Memory B cell (primary cell): ENCODE measurements around the gene ANKRD55.
"Not testable (repeated sequence)": the region's sequence is repeated elsewhere in the genome, so short reads cannot be mapped to it uniquely, and the experiment has no call there.

Experiments
- ATAC-seq: fragments of 150-1000 bp; cut with Tn5 transposase; 2 replicates; pipeline ENCODE4 v1.10.0; 2021; ENCODE audit warnings: low read depth, mild to moderate bottlenecking, moderate library complexity
- DNase-seq, 2 donors: peaks; one replicate each; pipeline ENCODE4 v3.0.0; 2022; ENCODE audit warnings: low spot score in 2 of 2
- H3K27ac Mint-ChIP-seq: one replicate; pipeline ENCODE4 v1.8.0; 2022; ENCODE audit warnings: mild to moderate bottlenecking, moderate library complexity, mixed read lengths
- H3K27me3 Mint-ChIP-seq: one replicate; pipeline ENCODE4 v1.8.0; 2022; ENCODE audit warnings: mixed read lengths
- H3K36me3 Mint-ChIP-seq: one replicate; pipeline ENCODE4 v1.8.0; 2022; ENCODE audit warnings: mild to moderate bottlenecking, mixed read lengths
- H3K4me1 Mint-ChIP-seq: one replicate; pipeline ENCODE4 v1.8.0; 2022; ENCODE audit warnings: mixed read lengths
- H3K4me3 Mint-ChIP-seq: one replicate; pipeline ENCODE4 v1.8.0; 2022; ENCODE audit warnings: mild to moderate bottlenecking, moderate library complexity, mixed read lengths
- H3K9me3 Mint-ChIP-seq: one replicate; pipeline ENCODE4 v1.8.0; 2022; ENCODE audit warnings: mixed read lengths

Gene ANKRD55

GRCh38 chr5:56264417-56265025 is 31.4 kb upstream of the ANKRD55 start:
- no peaks in the 10 kb centered on the region for H3K36me3 Mint-ChIP-seq
- DNase-seq: peak; percentile 20 to 31

GRCh38 chr5:56262279-56262678 is 29.1 kb upstream of the ANKRD55 start:
- no peak for DNase-seq
- Mint-ChIP-seq H3K27ac (no peak overlapping the region), H3K36me3 (no peaks in the 10 kb centered on the region), H3K4me3 (no peak overlapping the region), H3K27me3 (peaks cover 2% of the 10 kb centered on the region), H3K9me3 (no peaks in the 10 kb centered on the region), H3K4me1 (peaks cover 3% of the 10 kb centered on the region)
- ATAC-seq: no peak

More at GRCh38 chr5:56264417-56265025, 31.4 kb upstream of the ANKRD55 start:
- peaks cover 5% of the 10 kb centered on the region for H3K4me1 Mint-ChIP-seq
- H3K27ac Mint-ChIP-seq: no peak overlapping the region
- H3K9me3 Mint-ChIP-seq: no peaks in the 10 kb centered on the region
- peaks cover 2% of the 10 kb centered on the region for H3K27me3 Mint-ChIP-seq
- no peak overlapping the region for H3K4me3 Mint-ChIP-seq
- ATAC-seq: peak; percentile 54

GRCh38 chr5:56259002-56259511 is 25.9 kb upstream of the ANKRD55 start:
- Mint-ChIP-seq H3K4me3 (no peak overlapping the region), H3K27me3 (peaks cover 4% of the 10 kb centered on the region), H3K4me1 (peaks cover 2% of the 10 kb centered on the region), H3K9me3 (no peaks in the 10 kb centered on the region), H3K36me3 (peaks cover 2% of the 10 kb centered on the region), H3K27ac (no peak overlapping the region)
- DNase-seq (no peak), ATAC-seq (no peak)

- not testable (repeated sequence) for H3K27ac Mint-ChIP-seq, H3K36me3 Mint-ChIP-seq, DNase-seq, ATAC-seq, H3K27me3 Mint-ChIP-seq, H3K4me1 Mint-ChIP-seq, H3K9me3 Mint-ChIP-seq, H3K4me3 Mint-ChIP-seq
Observed at GRCh38 chr5:56257763-56258529, 24.8 kb upstream of the ANKRD55 start.

- Mint-ChIP-seq H3K27ac (no peak overlapping the region), H3K4me1 (peaks cover 2% of the 10 kb centered on the region), H3K4me3 (no peak overlapping the region), H3K9me3 (no peaks in the 10 kb centered on the region), H3K36me3 (peaks cover 2% of the 10 kb centered on the region), H3K27me3 (peaks cover 6% of the 10 kb centered on the region)
- DNase-seq: no peak
- no peak for ATAC-seq
Observed at GRCh38 chr5:56257010-56257409, 23.9 kb upstream of the ANKRD55 start.

- Mint-ChIP-seq H3K27ac (no peak overlapping the region), H3K36me3 (peaks cover 2% of the 10 kb centered on the region), H3K9me3 (no peaks in the 10 kb centered on the region), H3K4me3 (no peak overlapping the region), H3K27me3 (peaks cover 6% of the 10 kb centered on the region), H3K4me1 (peaks cover 2% of the 10 kb centered on the region)
- DNase-seq: no peak
- ATAC-seq: peak; percentile 56
Observed at GRCh38 chr5:56255502-56255901, 22.4 kb upstream of the ANKRD55 start.

- DNase-seq (no peak), ATAC-seq (no peak)
- Mint-ChIP-seq H3K9me3 (no peaks in the 10 kb centered on the region), H3K4me3 (no peak overlapping the region), H3K27ac (no peak overlapping the region), H3K27me3 (peaks cover 6% of the 10 kb centered on the region), H3K36me3 (peaks cover 2% of the 10 kb centered on the region), H3K4me1 (peaks cover 2% of the 10 kb centered on the region)
Observed at GRCh38 chr5:56253924-56254323, 20.8 kb upstream of the ANKRD55 start.

GRCh38 chr5:56253126-56253525 is 20.0 kb upstream of the ANKRD55 start:
- Mint-ChIP-seq H3K27ac (no peak overlapping the region), H3K36me3 (peaks cover 3% of the 10 kb centered on the region), H3K27me3 (peaks cover 6% of the 10 kb centered on the region), H3K4me1 (peaks cover 2% of the 10 kb centered on the region), H3K9me3 (no peaks in the 10 kb centered on the region), H3K4me3 (no peak overlapping the region)
- DNase-seq (no peak), ATAC-seq (no peak)

- Mint-ChIP-seq H3K9me3 (no peaks in the 10 kb centered on the region), H3K4me3 (no peak overlapping the region)
- DNase-seq: no peak
Observed at GRCh38 chr5:56251918-56252553, 18.9 kb upstream of the ANKRD55 start.

GRCh38 chr5:56251440-56251839 is 18.3 kb upstream of the ANKRD55 start:
- H3K36me3 Mint-ChIP-seq: peaks cover 2% of the 10 kb centered on the region
- H3K4me3 Mint-ChIP-seq: no peak overlapping the region
- H3K9me3 Mint-ChIP-seq: no peaks in the 10 kb centered on the region
- no peak for ATAC-seq
- no peaks in the 10 kb centered on the region for H3K4me1 Mint-ChIP-seq
- H3K27me3 Mint-ChIP-seq: peaks cover 4% of the 10 kb centered on the region
- H3K27ac Mint-ChIP-seq: no peak overlapping the region
- DNase-seq: no peak

More at GRCh38 chr5:56251918-56252553, 18.9 kb upstream of the ANKRD55 start:
- no peak for ATAC-seq
- Mint-ChIP-seq H3K4me1 (peaks cover 2% of the 10 kb centered on the region), H3K27me3 (peaks cover 6% of the 10 kb centered on the region), H3K36me3 (peaks cover 3% of the 10 kb centered on the region), H3K27ac (no peak overlapping the region)

- no peak for ATAC-seq
- H3K36me3 Mint-ChIP-seq: peaks cover 2% of the 10 kb centered on the region
- H3K9me3 Mint-ChIP-seq: no peaks in the 10 kb centered on the region
- H3K4me3 Mint-ChIP-seq: no peak overlapping the region
- H3K27ac Mint-ChIP-seq: no peak overlapping the region
- peaks cover 8% of the 10 kb centered on the region for H3K27me3 Mint-ChIP-seq
- H3K4me1 Mint-ChIP-seq: no peaks in the 10 kb centered on the region
- DNase-seq: no peak
Observed at GRCh38 chr5:56250011-56250410, 16.9 kb upstream of the ANKRD55 start.

- not testable (repeated sequence) for H3K36me3 Mint-ChIP-seq, H3K4me3 Mint-ChIP-seq, ATAC-seq, H3K9me3 Mint-ChIP-seq, H3K27me3 Mint-ChIP-seq, DNase-seq, H3K27ac Mint-ChIP-seq, H3K4me1 Mint-ChIP-seq
Observed at GRCh38 chr5:56249085-56249484, 16.0 kb upstream of the ANKRD55 start.

- no peaks in the 10 kb centered on the region for H3K9me3 Mint-ChIP-seq
- no peak overlapping the region for H3K27ac Mint-ChIP-seq
- DNase-seq (no peak), ATAC-seq (no peak)
- no peaks in the 10 kb centered on the region for H3K4me1 Mint-ChIP-seq
- no peak overlapping the region for H3K4me3 Mint-ChIP-seq
- peaks cover 6% of the 10 kb centered on the region for H3K27me3 Mint-ChIP-seq
- peaks cover 2% of the 10 kb centered on the region for H3K36me3 Mint-ChIP-seq
Observed at GRCh38 chr5:56247592-56247991, 14.5 kb upstream of the ANKRD55 start.

- H3K4me1 Mint-ChIP-seq: no peaks in the 10 kb centered on the region
- H3K27me3 Mint-ChIP-seq: peaks cover 6% of the 10 kb centered on the region
- peaks cover 2% of the 10 kb centered on the region for H3K36me3 Mint-ChIP-seq
- no peak for ATAC-seq
- no peak overlapping the region for H3K27ac Mint-ChIP-seq
- no peak overlapping the region for H3K4me3 Mint-ChIP-seq
- DNase-seq: no peak
- no peaks in the 10 kb centered on the region for H3K9me3 Mint-ChIP-seq
Observed at GRCh38 chr5:56246769-56247168, 13.6 kb upstream of the ANKRD55 start.
